LNCAP (cell line): Measurements from ENCODE around the gene GCAT.

ENCODE experiments used
- CTCF ChIP-seq: fragments of 450-650 bp; IDR thresholded peaks from 2 replicates; pipeline ENCODE4 v1.5.1; 2017; ENCODE audit warnings: mild to moderate bottlenecking

The GCAT gene

DNA sequence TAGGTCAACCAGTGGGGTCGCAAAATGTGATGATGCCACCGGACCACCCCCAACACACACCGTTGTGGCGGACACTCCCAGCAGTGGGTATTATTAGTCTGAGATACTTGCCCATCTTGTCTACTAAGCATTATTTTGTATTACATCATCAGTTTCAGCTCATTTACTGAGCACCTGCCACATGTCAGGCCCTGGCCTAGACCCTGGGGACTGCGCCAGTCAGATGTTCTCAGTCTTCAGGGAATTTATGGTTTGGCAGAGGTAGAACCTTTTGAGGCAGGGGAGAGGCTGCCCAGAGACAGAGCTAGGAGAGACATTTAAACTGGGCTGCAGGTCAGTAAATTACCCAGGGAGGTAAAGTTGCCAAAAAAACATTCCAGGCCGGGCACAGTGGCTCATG is 43.1 kb upstream of the GCAT start:
- TF ChIP-seq CTCF = no peak

DNA sequence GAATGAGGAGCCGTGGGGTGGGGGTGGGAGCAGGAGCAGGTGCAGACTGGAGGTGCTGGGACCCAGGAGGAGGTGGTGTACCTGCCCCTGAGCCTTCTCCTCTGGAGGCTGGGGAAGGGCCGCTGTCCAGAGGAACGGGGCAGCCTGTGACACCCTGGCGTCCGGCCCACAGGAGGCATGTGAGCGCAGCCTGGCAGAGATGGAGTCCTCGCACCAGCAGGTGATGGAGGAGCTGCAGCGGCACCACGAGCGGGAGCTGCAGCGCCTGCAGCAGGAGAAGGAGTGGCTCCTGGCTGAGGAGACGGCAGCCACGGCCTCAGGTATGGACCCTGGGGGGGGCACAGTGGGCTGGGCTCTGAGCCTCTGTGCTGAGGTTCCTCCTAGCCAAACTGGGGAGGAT is 42.2 kb upstream of the GCAT start:
- no peak for TF ChIP-seq CTCF

- no peak for TF ChIP-seq CTCF
Observed at GRCh38 chr22:37765953-37766576, 41.7 kb upstream of the GCAT start.

GRCh38 chr22:37768273-37768672 is 39.5 kb upstream of the GCAT start:
- TF ChIP-seq CTCF = no peak

- TF ChIP-seq CTCF = no peak
Observed at GRCh38 chr22:37769056-37769455, 38.7 kb upstream of the GCAT start.

DNA sequence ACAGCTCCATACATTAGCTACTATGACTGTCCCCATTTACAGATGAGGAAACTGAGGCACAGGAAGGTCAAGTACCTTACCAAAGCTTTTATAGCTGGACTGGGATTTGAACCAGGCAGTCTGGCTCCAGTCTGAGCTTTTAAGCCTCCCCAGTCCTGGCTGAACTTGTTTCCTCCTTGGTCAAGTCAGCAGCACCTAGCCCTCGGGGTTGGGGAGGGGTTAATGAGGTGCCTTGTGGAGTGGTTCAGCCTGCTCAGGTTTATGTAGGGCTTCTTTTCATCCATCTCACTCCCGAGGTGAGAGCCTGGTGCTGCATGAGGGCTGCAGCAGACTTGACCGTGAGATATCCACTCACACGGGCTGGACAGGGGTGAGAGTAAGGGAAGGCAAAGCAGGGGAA is 36.7 kb upstream of the GCAT start:
- no peak for TF ChIP-seq CTCF

DNA sequence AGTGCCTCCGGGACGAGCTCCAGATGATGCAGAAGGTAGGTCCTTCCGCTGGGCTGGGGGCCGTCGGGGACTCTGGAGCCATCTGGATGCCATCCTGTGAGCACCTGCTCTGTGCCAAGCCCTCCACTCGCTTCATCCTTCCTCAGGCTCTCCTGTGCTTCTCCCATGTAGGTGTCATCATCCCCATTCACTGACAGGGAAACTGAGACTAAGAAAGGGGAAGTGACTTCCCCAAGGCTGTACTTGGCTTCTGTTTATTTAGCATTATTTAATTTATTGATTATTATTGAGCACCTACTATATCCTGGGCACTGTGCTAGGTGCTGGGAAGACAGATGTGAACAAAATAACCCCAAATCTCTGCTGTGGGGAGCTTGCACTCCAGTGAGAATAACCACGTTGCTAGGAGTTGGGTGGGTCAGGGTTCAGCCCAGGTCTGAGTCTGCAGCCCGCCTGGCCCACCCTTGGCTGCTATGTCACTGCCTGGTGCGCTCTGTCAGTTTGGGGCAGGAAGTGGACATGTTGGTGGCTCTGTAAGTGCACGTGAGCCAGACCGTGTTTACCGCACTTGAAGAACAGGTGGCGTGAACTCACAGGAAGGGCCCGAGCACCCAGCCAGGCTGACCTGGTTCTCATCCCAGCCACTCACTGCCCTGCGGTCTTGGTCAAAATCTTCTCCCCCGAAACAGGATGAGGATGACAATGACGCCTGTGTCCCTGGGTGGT is 35.9 kb upstream of the GCAT start:
- no peak for TF ChIP-seq CTCF
